Muscle layer of colon (tissue), 2 donors: ENCODE measurements around the gene ZBED1.
"Not testable (repeated sequence)": the region's sequence is repeated elsewhere in the genome, so short reads cannot be mapped to it uniquely, and the experiment has no call there.

Experiments
- H3K27ac ChIP-seq: one replicate; pipeline ENCODE4 v1.7.0; 2013; ENCODE audit warnings: low read depth, mild to moderate bottlenecking, low read length, moderate library complexity
- H3K27me3 ChIP-seq, 2 donors: one replicate each; pipeline ENCODE4 v1.7.0; 2013; ENCODE audit warnings: low read length in 2 of 2, mild to moderate bottlenecking in 2 of 2; ENCODE audit not compliant: insufficient read depth in 2 of 2, control insufficient read depth in 1 of 2
- H3K36me3 ChIP-seq: one replicate; pipeline ENCODE4 v1.7.0; 2013; ENCODE audit warnings: mild to moderate bottlenecking, low read length; ENCODE audit not compliant: insufficient read depth
- H3K4me1 ChIP-seq: one replicate; pipeline ENCODE4 v1.7.0; 2013; ENCODE audit warnings: mild to moderate bottlenecking, low read length; ENCODE audit not compliant: insufficient read depth
- H3K4me3 ChIP-seq, 2 donors: one replicate each; pipeline ENCODE4 v1.7.0; 2013; ENCODE audit warnings: low read length in 2 of 2, low read depth in 1 of 2, mild to moderate bottlenecking in 1 of 2, moderate library complexity in 1 of 2
- H3K9ac ChIP-seq: one replicate; pipeline ENCODE4 v1.7.0; 2013; ENCODE audit warnings: low read length
- H3K9me3 ChIP-seq: one replicate; pipeline ENCODE4 v1.7.0; 2013; ENCODE audit warnings: mild to moderate bottlenecking, low read length
- donor health status: abdominal sarcoma.
- donor health status: Adenocarcinoma of cecum.

The ZBED1 gene

DNA sequence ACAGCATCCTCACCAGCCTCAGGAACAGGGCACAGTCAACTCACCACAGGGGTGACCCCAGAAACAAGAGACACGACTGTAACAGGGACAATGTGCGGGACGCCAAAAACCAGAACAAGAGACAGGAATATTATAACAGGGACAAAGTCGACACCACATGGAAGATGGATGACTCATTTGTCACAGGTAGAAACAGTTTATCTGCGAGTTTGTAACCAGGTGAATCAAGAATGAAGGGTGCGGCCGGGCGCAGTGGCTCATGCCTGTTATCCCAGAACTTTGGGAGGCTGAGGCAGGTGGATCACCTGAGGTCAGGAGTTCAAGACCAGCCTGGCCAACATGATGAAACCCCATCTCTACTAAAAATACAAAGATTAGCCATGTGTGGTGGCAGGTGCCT lies 44.7 kb downstream of the ZBED1 start:
- not testable (repeated sequence) for H3K4me1 ChIP-seq, H3K27ac ChIP-seq, H3K4me3 ChIP-seq, H3K36me3 ChIP-seq, H3K9me3 ChIP-seq, H3K9ac ChIP-seq, H3K27me3 ChIP-seq

GRCh38 chrX:2454620-2455019 lies 46.2 kb downstream of the ZBED1 start:
- not testable (repeated sequence) for H3K4me3 ChIP-seq, H3K4me1 ChIP-seq, H3K27me3 ChIP-seq, H3K9ac ChIP-seq, H3K9me3 ChIP-seq, H3K27ac ChIP-seq, H3K36me3 ChIP-seq

DNA sequence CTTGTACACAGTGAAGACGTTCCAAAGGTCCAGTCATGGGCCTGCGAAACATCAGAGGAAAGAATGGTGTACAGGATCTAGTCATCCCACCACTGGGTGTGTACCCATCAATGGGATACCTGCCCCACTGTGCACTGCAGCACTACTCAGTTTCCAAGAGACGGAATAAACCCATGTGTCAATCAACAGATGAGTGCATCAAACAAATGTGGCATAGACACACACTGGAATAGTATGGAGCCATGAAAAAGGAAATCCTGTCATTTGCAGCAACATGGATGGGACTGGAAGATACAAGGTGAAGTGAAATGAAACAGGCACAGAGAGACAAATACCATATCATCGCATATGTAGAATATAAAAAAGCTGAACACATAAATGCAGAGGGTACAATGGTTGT lies 48.0 kb downstream of the ZBED1 start:
- H3K36me3 ChIP-seq = no peaks in the 10 kb centered on the region
- no peak overlapping the region for H3K4me3 ChIP-seq
- no peak overlapping the region for H3K9ac ChIP-seq
- H3K27ac ChIP-seq = no peak overlapping the region
- H3K4me1 ChIP-seq = no peaks in the 10 kb centered on the region
- no peaks in the 10 kb centered on the region for H3K9me3 ChIP-seq
- H3K27me3 ChIP-seq = no peaks in the 10 kb centered on the region

DNA sequence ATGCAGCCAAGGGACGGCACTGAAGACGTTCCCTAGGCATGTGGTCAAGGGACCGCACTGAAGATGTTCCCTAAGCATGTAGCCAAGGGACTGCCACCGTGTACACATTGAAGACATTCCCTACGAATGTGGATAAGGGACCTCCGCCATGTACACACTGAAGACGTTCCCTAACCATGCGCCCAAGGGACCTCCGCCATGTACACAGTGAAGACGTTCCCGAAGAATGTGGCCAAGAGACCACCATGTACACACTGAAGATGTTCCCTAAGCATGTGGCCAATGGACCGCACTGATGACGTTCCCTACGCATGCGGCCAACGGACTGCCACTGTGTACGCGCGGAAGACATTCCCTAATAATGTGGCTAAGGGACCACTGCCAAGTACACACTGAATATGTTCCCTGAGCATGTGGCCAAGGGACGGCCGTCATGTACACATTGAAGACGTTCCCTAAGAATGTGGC lies 48.4 kb downstream of the ZBED1 start:
- Histone ChIP-seq H3K27ac (no peak overlapping the region), H3K9ac (no peak overlapping the region), H3K9me3 (no peaks in the 10 kb centered on the region), H3K4me3 (no peak overlapping the region), H3K36me3 (no peaks in the 10 kb centered on the region), H3K4me1 (no peaks in the 10 kb centered on the region), H3K27me3 (no peaks in the 10 kb centered on the region)

DNA sequence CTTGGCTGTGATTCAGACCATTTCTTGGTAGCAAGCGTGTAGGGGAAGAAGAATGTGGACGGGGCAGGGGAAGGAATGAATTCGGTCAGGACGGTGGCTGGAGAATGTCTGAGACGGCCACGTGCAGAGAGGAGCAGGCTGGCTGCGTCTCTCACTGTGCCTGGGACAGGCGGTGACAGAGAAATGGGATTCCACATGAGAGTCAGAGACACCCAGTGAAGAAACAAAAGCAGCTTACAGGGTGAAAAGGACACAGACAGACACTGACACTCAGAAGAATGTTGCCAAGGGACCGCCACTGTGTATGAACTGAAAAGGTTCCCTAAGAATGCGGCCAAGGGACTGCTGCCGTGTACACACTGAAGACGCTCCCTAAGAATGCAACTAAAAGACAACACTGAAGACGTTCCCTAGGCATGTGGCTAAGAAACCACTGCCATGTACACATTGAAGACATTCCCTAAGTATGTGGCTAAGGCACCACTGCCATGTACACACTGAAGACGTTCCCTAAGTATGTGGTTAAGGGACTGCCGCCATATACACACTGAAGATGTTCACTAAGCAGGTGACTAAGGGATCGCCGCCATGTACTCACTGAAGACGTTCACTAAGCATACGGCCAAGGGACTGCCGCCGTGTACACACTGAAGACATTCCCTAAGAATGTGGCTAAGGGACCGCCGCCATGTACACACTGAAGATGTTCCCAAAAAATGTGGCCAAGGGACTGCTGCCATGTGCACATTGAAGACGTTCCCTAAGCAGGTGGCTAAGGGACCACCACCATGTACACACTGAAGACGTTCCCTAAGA lies 49.1 kb downstream of the ZBED1 start:
- Histone ChIP-seq H3K9ac (no peak overlapping the region), H3K4me1 (no peaks in the 10 kb centered on the region), H3K36me3 (no peaks in the 10 kb centered on the region), H3K27ac (no peak overlapping the region), H3K4me3 (no peak overlapping the region), H3K9me3 (no peaks in the 10 kb centered on the region), H3K27me3 (no peaks in the 10 kb centered on the region)

GRCh38 chrX:2450681-2451080 lies 50.1 kb downstream of the ZBED1 start:
- no peak overlapping the region for H3K27ac ChIP-seq
- H3K4me3 ChIP-seq = no peak overlapping the region
- H3K27me3 ChIP-seq = no peaks in the 10 kb centered on the region
- H3K4me1 ChIP-seq = no peaks in the 10 kb centered on the region
- H3K9ac ChIP-seq = no peak overlapping the region
- no peaks in the 10 kb centered on the region for H3K36me3 ChIP-seq
- H3K9me3 ChIP-seq = no peaks in the 10 kb centered on the region

GRCh38 chrX:2449135-2449886 lies 51.5 kb downstream of the ZBED1 start:
- Histone ChIP-seq H3K4me1 (no peaks in the 10 kb centered on the region), H3K9ac (no peak overlapping the region), H3K9me3 (no peaks in the 10 kb centered on the region), H3K4me3 (no peak overlapping the region), H3K36me3 (no peaks in the 10 kb centered on the region), H3K27ac (no peak overlapping the region), H3K27me3 (no peaks in the 10 kb centered on the region)

- Histone ChIP-seq H3K27me3 (no peaks in the 10 kb centered on the region), H3K9ac (no peak overlapping the region), H3K4me1 (no peaks in the 10 kb centered on the region), H3K27ac (no peak overlapping the region), H3K4me3 (no peak overlapping the region), H3K36me3 (no peaks in the 10 kb centered on the region), H3K9me3 (no peaks in the 10 kb centered on the region)
Measured at GRCh38 chrX:2447484-2447883, 53.3 kb downstream of the ZBED1 start.

- H3K9ac ChIP-seq = no peak overlapping the region
- no peaks in the 10 kb centered on the region for H3K4me1 ChIP-seq
- no peaks in the 10 kb centered on the region for H3K27me3 ChIP-seq
- H3K9me3 ChIP-seq = no peaks in the 10 kb centered on the region
- no peak overlapping the region for H3K27ac ChIP-seq
- no peak overlapping the region for H3K4me3 ChIP-seq
- H3K36me3 ChIP-seq = no peaks in the 10 kb centered on the region
Measured at GRCh38 chrX:2446815-2447214, 54.0 kb downstream of the ZBED1 start.

DNA sequence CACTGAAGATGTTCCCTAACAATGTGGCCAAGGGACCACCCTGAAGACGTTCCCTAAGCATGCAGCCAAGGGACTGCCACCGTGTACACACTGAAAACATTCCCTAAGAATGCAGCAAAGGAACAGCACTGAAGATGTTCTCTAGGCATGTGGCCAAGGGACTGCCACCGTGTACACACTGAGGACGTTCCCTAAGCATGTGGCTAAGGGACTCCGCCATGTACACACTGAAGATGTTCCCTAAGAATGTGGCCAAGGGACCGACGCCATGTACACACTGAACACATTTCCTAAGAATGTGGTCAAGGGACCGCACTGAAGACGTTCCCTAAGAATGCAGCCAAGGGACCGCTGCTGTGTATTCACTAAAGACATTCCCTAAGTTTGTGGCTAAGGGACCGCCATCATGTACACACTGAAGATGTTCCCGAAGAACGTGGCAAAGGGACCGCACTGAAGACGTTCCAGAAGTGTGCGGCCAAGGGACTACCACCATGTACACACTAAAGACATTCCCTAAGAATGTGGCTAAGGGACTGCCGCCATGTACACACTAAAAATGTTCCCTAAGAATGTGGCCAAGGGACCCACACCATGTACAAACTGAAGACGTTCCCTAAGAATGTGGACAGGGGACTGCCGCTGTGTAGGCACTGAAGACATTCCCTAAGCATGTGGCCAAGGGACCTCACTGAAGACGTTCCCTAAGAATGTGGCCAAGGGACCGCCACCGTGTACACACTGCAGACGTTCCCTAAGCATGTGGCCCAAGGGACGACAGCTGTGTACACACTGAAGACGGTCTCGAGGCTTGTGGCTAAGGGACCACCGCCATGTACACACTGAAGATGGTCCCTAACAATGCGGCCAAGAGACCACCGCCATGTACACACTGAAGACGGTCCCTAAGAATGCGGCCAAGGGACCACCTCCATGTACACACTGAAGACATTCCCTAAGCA lies 54.8 kb downstream of the ZBED1 start:
- no peak overlapping the region for H3K4me3 ChIP-seq
- no peaks in the 10 kb centered on the region for H3K9me3 ChIP-seq
- H3K9ac ChIP-seq = no peak overlapping the region
- no peaks in the 10 kb centered on the region for H3K27me3 ChIP-seq
- no peak overlapping the region for H3K27ac ChIP-seq
- no peaks in the 10 kb centered on the region for H3K4me1 ChIP-seq
- H3K36me3 ChIP-seq = no peaks in the 10 kb centered on the region

- no peaks in the 10 kb centered on the region for H3K27me3 ChIP-seq
- no peaks in the 10 kb centered on the region for H3K36me3 ChIP-seq
- no peaks in the 10 kb centered on the region for H3K4me1 ChIP-seq
- no peak overlapping the region for H3K4me3 ChIP-seq
- H3K9me3 ChIP-seq = no peaks in the 10 kb centered on the region
- no peak overlapping the region for H3K9ac ChIP-seq
- H3K27ac ChIP-seq = no peak overlapping the region
Measured at GRCh38 chrX:2442694-2443093, 58.1 kb downstream of the ZBED1 start.
